Measurements from ENCODE around the gene TSC22D1.

TSC22D1 gene

GRCh38 chr13:44404261-44405132 lies 171.6 kb downstream of the TSC22D1 start:
- DNase-seq = peak; percentile 60

- DNase-seq = peak; percentile 53
Observed at GRCh38 chr13:44403461-44404056, 172.6 kb downstream of the TSC22D1 start.

GRCh38 chr13:44402899-44403445 lies 173.2 kb downstream of the TSC22D1 start:
- peak; percentile 29 for DNase-seq

GRCh38 chr13:44401577-44401976 lies 174.6 kb downstream of the TSC22D1 start:
- DNase-seq = no peak

DNA sequence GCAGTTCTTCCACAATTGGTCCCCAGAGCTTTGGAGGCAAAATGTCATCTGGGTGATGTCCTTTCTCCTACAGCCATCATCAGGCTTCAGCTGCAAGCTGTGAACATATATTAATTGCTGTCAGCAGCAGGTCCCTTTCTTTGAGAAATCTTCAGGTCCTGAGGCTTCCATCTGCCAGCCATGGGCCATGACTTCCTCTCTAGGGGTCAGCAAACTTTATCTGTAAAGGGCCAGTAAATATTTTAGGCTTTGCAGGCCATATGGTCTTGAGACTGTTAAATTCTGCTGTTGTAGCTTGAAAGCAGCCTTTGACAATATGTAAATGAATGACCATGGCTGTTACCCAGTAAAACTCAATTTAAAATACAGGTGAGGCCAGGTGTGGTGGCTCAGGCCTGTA lies 175.4 kb downstream of the TSC22D1 start:
- DNase-seq = no peak

- DNase-seq = no peak
Observed at GRCh38 chr13:44399074-44399473, 177.1 kb downstream of the TSC22D1 start.

DNA sequence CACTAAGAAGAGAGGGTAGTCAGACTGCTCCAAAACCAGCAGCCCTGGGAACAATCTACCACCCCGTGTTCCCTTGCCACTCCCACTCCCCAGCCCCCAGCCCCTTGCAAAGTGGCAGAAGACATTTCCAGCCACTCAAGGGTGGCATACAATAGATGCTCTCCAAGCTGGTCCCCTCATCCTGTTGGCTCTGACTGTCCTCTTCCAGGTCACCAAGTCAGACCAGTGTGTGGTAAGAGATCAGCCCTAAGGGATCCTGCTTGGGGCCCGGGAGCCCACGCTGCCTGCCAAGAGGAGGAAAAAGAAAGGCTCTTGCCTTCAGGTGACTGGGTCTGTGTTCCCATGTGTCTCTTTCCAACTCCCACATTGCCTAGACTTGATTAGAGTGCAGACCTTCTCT lies 177.5 kb downstream of the TSC22D1 start:
- DNase-seq = no peak

DNA sequence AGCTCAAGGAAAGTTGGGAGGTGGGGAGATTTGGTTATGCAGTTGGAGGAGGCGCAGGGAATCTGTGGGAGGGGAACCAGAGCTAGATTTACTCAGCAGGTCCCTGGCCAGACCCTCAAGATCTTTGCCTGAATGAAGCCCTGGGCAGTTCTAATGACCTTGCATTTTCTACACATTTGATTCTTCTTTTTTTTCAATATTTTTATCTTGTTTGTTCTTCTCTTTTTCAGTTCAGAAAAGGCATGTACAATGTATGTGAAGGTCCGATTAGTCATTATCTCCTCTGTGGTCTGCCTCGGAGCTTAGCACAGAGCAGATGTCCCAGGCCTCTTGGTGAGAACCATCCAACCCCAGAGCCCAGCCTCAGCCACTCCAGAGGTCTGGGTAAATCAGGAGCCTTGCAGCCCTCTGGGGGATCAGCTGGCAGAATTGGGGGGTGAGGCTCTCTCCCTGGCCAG lies 178.3 kb downstream of the TSC22D1 start:
- DNase-seq = peak; percentile 26

GRCh38 chr13:44396701-44397580 lies 179.2 kb downstream of the TSC22D1 start:
- peak; percentile 71 for DNase-seq

GRCh38 chr13:44395976-44396694 lies 180.0 kb downstream of the TSC22D1 start:
- DNase-seq = no peak

- DNase-seq = no peak
Observed at GRCh38 chr13:44394658-44395057, 181.5 kb downstream of the TSC22D1 start.

- DNase-seq = peak; percentile 56
Observed at GRCh38 chr13:44393391-44393790, 182.7 kb downstream of the TSC22D1 start.

- DNase-seq = no peak
Observed at GRCh38 chr13:44389876-44390275, 186.3 kb downstream of the TSC22D1 start.

DNA sequence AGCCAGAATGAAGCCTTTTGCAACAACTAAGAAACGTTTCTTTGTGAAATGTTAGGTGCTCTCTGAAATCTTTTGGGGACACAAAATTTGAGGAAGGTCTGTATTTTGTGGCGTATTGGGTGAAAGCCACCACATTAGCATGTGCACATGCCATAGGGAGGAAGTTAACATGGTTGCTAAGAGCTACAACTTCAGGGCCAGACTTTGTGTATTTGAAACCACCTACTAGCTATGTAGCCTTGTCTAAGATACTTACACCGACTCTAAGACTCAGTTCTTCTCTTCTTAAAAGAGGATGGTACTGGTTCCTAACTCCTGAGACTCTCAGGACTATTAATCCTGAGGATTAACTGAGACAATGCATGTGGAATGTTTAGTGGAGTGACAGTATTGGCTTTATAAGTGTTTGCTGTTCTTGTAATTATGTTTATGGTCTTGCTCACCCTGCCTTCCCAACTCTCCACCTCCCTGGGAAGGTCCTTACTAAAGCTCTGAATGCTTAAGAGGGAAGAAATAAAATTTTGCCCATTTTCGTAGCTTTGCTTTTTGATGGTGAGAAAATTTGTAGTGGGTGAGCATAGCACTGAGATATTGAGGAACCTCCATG lies 187.0 kb downstream of the TSC22D1 start:
- no peak for DNase-seq

GRCh38 chr13:44388427-44389059 lies 187.6 kb downstream of the TSC22D1 start:
- no peak for DNase-seq

DNA sequence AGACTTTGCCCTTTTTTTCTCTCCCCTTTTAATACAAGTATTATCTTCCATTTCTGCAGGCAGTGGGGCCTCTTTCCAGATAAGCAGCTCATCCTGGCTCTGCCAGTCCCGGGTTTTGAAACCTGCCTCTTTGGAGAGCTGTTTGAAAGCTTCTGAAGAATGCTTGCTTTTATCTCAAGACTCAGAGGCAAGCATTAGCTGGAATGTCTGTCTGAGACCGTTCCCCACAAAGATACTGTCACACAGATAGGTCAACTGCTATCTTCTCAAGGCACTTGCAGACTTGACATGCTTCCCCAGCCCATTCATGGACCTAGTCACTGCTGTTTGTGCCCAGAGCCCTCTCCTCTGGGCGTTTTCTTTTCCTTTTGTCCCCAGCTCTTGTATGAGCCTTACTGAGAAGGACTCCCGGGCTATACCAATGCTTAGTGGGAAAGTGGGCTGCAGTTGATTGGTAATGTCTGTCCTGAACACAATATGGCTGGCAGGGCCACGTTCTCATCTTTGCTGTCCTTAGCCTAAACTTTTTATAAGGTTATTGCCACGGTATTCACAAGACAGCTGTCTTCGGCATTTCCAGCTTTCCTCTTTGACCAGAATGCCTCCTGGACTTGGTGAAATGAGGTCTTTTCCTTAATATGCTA lies 189.1 kb downstream of the TSC22D1 start:
- no peak for DNase-seq

DNA sequence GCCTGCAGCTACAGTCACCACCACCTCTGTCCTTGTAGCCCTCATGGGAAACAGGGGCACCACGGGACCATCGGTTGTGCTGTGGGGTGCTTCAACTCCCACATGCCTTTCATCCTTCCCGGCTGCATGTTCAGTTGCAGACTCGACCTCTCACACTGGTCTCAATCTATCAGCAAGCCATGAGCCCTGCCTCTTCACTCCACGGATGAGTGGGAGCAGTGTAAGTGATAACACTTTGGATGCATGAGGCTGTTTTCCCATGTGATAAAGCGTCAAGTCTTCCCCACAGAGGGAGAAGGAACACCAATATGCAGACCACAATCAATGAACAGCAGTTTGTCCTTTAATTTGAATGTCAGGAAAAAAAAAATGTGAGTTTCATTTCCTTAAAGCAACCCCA lies 190.3 kb downstream of the TSC22D1 start:
- DNase-seq = no peak

GRCh38 chr13:44385401-44385800 lies 190.7 kb downstream of the TSC22D1 start:
- no peak for DNase-seq

GRCh38 chr13:44384778-44385177 lies 191.4 kb downstream of the TSC22D1 start:
- no peak for DNase-seq

DNA sequence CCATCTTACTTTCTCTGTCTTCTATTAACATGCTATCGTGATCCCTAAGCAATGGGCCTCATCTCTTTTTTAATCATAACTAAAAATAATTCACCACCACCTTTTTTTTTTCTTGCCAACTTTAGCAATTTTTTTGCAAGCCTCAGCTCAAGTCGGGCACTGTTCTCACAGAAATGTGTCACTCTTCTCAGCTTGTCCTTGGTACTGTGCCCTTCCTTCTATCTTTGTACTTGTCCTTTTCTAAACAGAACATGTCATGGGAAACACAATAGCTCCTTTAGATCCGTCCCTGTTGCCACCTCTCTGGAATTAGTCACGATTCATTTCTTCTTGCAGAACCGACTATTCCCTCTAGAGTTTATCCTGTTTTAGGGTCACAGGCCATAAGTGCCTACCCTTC lies 192.2 kb downstream of the TSC22D1 start:
- no peak for DNase-seq
